CD4-positive, alpha-beta T cell (primary cell): ENCODE measurements around the gene PTGR2. TPM values are rescaled to one million over a fixed set of nuclear protein-coding genes. Genes with fewer than 3 reads are reported as not detected.

Experiments used
- ATAC-seq: fragments of 200-7000 bp; cut with Tn5 transposase; one replicate; pipeline ENCODE4 v1.10.0; 2022; ENCODE audit warnings: mild to moderate bottlenecking; ENCODE audit not compliant: poor library complexity
- CTCF ChIA-PET: fragments of 350-600 bp; sonication (Branson Sonifier 250); formaldehyde crosslinking; loops from one replicate; lab custom pipeline; 2021; ENCODE audit warnings: antibody characterized with exemption, inconsistent platforms; lab: Charles Lee
- POLR2A ChIA-PET: fragments of 350-600 bp; sonication (Branson Sonifier 250); formaldehyde crosslinking; loops from one replicate; lab custom pipeline; 2021; ENCODE audit warnings: antibody characterized with exemption, inconsistent platforms; lab: Charles Lee
- DNase-seq, 14 experiments: peaks; one replicate each; pipeline ENCODE4 v3.0.0-alpha.2; 2013 to 2020; ENCODE audit warnings: mixed read lengths in 2 of 14
- H3K27ac ChIP-seq, 2 donors: one replicate each; pipeline versions ENCODE4 v1.5.1 to v1.7.0; 2013; ENCODE audit warnings: low read length in 2 of 2, low read depth in 1 of 2, mild to moderate bottlenecking in 1 of 2
- H3K27me3 ChIP-seq, 2 experiments: 1 replicate in 1 of 2; 2 replicates in 1 of 2; pipeline versions ENCODE4 v1.6.1 to v1.7.0; 2013; ENCODE audit warnings: low read length in 2 of 2, control low read depth in 1 of 2, mild to moderate bottlenecking in 1 of 2, moderate library complexity in 1 of 2; ENCODE audit not compliant: insufficient read depth in 2 of 2, control insufficient read depth in 1 of 2
- H3K36me3 ChIP-seq: one replicate; pipeline ENCODE4 v1.6.1; 2013; ENCODE audit warnings: low read length, control low read depth; ENCODE audit not compliant: insufficient read depth
- H3K4me1 ChIP-seq: one replicate; pipeline ENCODE4 v1.6.1; 2013; ENCODE audit warnings: low read length, control low read depth; ENCODE audit not compliant: insufficient read depth
- H3K4me3 ChIP-seq: one replicate; pipeline ENCODE4 v1.5.1; 2013; ENCODE audit warnings: mild to moderate bottlenecking, low read length, moderate library complexity
- H3K9me3 ChIP-seq, 2 experiments: 1 replicate in 1 of 2; 2 replicates in 1 of 2; pipeline versions ENCODE4 v1.6.1 to v1.7.0; 2013; ENCODE audit warnings: low read length in 2 of 2, mild to moderate bottlenecking in 2 of 2, control low read depth in 1 of 2, moderate library complexity in 1 of 2; ENCODE audit not compliant: control insufficient read depth in 1 of 2, insufficient read depth in 1 of 2
- H3K27ac Mint-ChIP-seq: one replicate; pipeline ENCODE4 v1.8.0; 2020; ENCODE audit warnings: mixed read lengths
- H3K27me3 Mint-ChIP-seq: one replicate; pipeline ENCODE4 v1.8.0; 2021; ENCODE audit warnings: mixed read lengths
- H3K36me3 Mint-ChIP-seq: one replicate; pipeline ENCODE4 v1.8.0; 2021; ENCODE audit warnings: low read depth, mixed read lengths
- H3K4me1 Mint-ChIP-seq: one replicate; pipeline ENCODE4 v1.8.0; 2021; ENCODE audit warnings: low read depth, mixed read lengths
- H3K4me3 Mint-ChIP-seq: one replicate; pipeline ENCODE4 v1.8.0; 2020; ENCODE audit warnings: mild to moderate bottlenecking, mixed read lengths
- H3K9me3 Mint-ChIP-seq: one replicate; pipeline ENCODE4 v1.8.0; 2020; ENCODE audit warnings: mixed read lengths
- intact Hi-C, 2 experiments: fragments of 100-400 bp; cut with DNase I in 1 of 2; cut with micrococcal nuclease in 1 of 2; formaldehyde crosslinking; loops; one replicate each; pipeline versions ENCODE4 v1.15.1 to v1.9.0; 2023 to 2025; cut with DNase I, micrococcal nuclease
- polyA plus RNA-seq, 2 donors: library from polyadenylated mRNA; unstranded; fragments of 120-200 nt; gene quantifications; one replicate each; pipeline ENCODE4 v1.2.1, GENCODE V29; 2013
- total RNA-seq, 174 experiments: library from RNA in 2 of 174; stranded (reverse) in 2 of 174; gene quantifications; one replicate each; pipeline ENCODE4 v1.2.3 and lab custom pipeline; 2021 to 2026
- TF ChIP-seq, protein P1 (sequence below): fragments of 200-600 bp; IDR thresholded peaks from one replicate; pipeline ENCODE4 v1.8.0; 2022; ENCODE audit warnings: antibody characterized with exemption, mild to moderate bottlenecking

The PTGR2 gene
- total RNA-seq (1 to 10 TPM in 1 of 2 experiments, under 1 TPM in 1; 0.70 to 1.1 TPM), total RNA-seq (lab: John Stamatoyannopoulos, UW) (0.20 to 7.1 (median 2.3) reads per million in 172 experiments)
- polyA plus RNA-seq (2013, experiment 1 of 2) = 3.9 TPM
- 2.2 TPM for polyA plus RNA-seq (2013, experiment 2 of 2)

DNA sequence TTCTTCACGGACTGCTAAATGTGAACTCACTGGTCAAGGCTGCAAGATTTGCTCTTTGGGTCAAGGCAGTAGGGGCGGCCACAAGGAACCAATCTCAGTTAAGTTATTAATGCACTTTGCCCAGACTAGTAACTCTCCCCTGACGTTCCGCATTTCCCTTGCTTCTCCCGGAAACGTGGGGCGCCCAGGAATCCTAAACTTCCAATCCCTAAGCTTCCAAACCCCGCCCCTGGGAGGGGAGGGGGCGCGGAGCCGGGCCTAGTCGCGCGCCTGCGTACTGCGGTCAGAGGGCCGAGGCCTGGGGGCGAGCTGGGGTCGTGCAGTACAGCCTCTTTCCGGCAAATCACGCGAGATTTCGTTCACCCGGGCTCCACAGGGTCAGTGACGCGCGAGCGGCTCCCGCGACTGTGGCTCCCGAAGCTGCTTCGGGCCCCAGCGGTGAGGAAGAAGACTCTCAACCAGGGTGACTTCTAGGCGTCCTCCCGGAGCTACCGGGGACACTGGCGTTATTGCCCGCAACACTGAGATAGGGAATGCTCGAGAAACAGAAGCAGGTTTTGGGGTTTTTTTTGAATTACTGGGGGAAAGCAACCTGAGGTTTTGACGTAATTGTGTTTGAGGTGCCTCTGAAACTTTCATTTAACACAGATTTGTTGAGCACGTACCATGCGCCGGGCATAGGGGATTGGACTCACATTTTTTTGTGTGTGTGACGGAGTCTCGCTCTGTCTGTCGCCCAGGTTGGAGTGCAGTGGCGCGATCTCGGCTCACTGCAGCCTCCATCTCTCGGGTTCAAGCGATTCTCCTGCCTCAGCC, at the start of gene PTGR2:
Gene PTGR2, plus strand, starts transcription at position 265 of the 816 bp plus-strand sequence. CDS start 7,032 bp downstream, outside the sequence.
- peak; percentile 93 for ATAC-seq
- Mint-ChIP-seq H3K27me3 (no peaks in the 10 kb centered on the region), H3K4me1 (peaks cover 24% of the 10 kb centered on the region), H3K36me3 (peaks cover 5% of the 10 kb centered on the region), H3K4me3 (peak within 1 kb of the TSS; percentile 91), H3K27ac (peak within 1 kb of the TSS; percentile 94), H3K9me3 (no peaks in the 10 kb centered on the region)
- Histone ChIP-seq H3K36me3 (no peaks in the 10 kb centered on the region), H3K9me3 (no peaks in the 10 kb centered on the region), H3K4me3 (peak within 1 kb of the TSS; percentile 63), H3K27ac (peak within 1 kb of the TSS; percentile 54 to 72), H3K27me3 (no peaks in the 10 kb centered on the region), H3K4me1 (peaks cover 17% of the 10 kb centered on the region)
- intact Hi-C loops = loop anchor here (1.0 to 5.0 kb wide), 2 partner anchors 35 to 36 kb away; partner anchors contain the start of gene ZNF410 (in 2 of the 2)
- peak; percentile 77 to 97 (median 85) for DNase-seq
- TF ChIP-seq, protein P1, sequence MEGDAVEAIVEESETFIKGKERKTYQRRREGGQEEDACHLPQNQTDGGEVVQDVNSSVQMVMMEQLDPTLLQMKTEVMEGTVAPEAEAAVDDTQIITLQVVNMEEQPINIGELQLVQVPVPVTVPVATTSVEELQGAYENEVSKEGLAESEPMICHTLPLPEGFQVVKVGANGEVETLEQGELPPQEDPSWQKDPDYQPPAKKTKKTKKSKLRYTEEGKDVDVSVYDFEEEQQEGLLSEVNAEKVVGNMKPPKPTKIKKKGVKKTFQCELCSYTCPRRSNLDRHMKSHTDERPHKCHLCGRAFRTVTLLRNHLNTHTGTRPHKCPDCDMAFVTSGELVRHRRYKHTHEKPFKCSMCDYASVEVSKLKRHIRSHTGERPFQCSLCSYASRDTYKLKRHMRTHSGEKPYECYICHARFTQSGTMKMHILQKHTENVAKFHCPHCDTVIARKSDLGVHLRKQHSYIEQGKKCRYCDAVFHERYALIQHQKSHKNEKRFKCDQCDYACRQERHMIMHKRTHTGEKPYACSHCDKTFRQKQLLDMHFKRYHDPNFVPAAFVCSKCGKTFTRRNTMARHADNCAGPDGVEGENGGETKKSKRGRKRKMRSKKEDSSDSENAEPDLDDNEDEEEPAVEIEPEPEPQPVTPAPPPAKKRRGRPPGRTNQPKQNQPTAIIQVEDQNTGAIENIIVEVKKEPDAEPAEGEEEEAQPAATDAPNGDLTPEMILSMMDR = no peak
- POLR2A ChIA-PET = interaction anchor here (0.6 to 3.0 kb wide), 29 partner anchors 10 to 912 kb away, joined by 3 to 33 read pairs (median 5); partner anchors contain the start of genes ACOT2, ACOT6, BBOF1 and COQ6
- CTCF ChIA-PET = interaction anchor here (0.9 to 1.6 kb wide), 2 partner anchors 27 to 30 kb away, joined by 3 read pairs; no protein-coding TSS in a partner anchor

DNA sequence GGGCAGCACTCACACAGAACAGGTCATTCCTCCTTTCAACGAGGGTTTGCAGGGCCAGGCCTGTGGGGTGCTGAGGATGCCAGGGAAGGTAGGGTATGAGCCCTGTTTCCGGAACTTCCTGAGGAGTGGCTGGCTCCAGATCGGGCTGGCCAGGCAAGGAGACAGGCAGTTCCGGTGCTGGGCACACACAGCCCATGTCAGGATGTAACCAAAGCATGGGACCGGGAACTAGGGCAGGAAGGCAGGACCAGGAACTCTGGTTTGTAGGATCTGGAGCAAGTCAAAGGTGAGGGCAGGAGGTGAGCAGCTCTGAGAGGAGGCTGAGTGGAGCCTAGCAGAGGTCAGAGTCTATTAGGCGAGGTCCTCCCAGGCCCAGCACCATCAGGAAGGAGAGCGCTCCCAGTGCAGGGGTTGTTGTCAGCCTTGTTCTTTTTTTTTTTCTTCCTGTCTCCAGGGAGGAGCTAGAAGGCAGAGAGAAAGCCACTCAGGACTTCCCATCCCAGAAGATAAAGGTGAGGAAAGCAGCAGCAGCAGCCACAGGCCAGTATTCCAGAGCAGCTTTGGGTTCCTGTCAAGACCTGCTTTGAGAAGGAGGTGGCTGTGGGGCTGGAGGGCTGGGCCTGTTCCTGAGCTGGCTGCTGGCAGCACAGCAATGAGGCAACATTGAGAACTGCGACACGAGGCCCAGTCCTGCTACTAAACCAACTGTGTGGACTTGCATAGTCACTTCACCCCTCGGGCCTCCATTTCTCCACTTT, 49.0 kb upstream of the PTGR2 start:
- Mint-ChIP-seq H3K36me3 (no peaks in the 10 kb centered on the region), H3K27me3 (no peaks in the 10 kb centered on the region), H3K27ac (no peak overlapping the region), H3K4me3 (no peak overlapping the region), H3K9me3 (no peaks in the 10 kb centered on the region), H3K4me1 (no peaks in the 10 kb centered on the region)
- intact Hi-C loops = no loop called here
- Histone ChIP-seq H3K27me3 (no peaks in the 10 kb centered on the region), H3K9me3 (no peaks in the 10 kb centered on the region), H3K27ac (no peak overlapping the region), H3K36me3 (peaks cover 2% of the 10 kb centered on the region), H3K4me3 (no peak overlapping the region), H3K4me1 (no peaks in the 10 kb centered on the region)
- ChIA-PET POLR2A (interaction anchor here (1.4 to 1.5 kb wide), 2 partner anchors 17 to 44 kb away, joined by 3 to 4 read pairs; no protein-coding TSS in a partner anchor), CTCF (no interaction called here)
- DNase-seq = no peak
- TF ChIP-seq, protein P1 = no peak
- no peak for ATAC-seq

DNA sequence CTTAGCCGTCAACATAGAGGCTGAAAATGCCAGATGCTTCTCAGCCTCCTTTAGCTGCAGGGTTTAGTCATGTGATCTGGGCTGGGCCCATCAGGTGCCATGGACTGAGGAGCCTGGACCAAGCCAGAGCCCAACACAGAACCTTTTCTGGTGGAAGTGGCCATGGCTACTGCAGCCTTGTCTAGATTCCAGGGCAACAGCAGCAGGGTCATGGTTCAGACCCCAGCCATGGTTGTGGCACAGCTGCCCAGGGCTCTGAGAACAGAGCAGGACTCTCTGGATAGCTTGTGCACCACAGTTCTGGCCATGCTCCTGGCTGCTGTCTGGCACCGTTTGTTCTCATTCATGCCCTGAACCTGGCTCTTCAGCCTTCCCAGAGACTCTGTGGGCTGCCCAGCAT, 47.0 kb upstream of the PTGR2 start:
- no peak overlapping the region for H3K27ac Mint-ChIP-seq
- H3K4me1 Mint-ChIP-seq = no peaks in the 10 kb centered on the region
- H3K27me3 Mint-ChIP-seq = no peaks in the 10 kb centered on the region
- Histone ChIP-seq H3K27ac (no peak overlapping the region), H3K9me3 (no peaks in the 10 kb centered on the region), H3K36me3 (peaks cover 2% of the 10 kb centered on the region), H3K27me3 (no peaks in the 10 kb centered on the region), H3K4me1 (no peaks in the 10 kb centered on the region), H3K4me3 (no peak overlapping the region)
- H3K9me3 Mint-ChIP-seq = no peaks in the 10 kb centered on the region
- CTCF ChIA-PET = no interaction called here
- ATAC-seq = no peak
- intact Hi-C loops = no loop called here
- no peaks in the 10 kb centered on the region for H3K36me3 Mint-ChIP-seq
- POLR2A ChIA-PET = no interaction called here
- TF ChIP-seq, protein P1 = no peak
- no peak overlapping the region for H3K4me3 Mint-ChIP-seq
- DNase-seq = no peak
